Panc1 (cell line): ENCODE results near the gene ALDH18A1. TPM values are rescaled to one million over a fixed set of nuclear protein-coding genes. Genes with fewer than 3 reads are reported as not detected.

Experiments used
- ATAC-seq: fragments of 200-7000 bp; cut with Tn5 transposase; 2 replicates; pipeline ENCODE4 v1.9.1; 2020; ENCODE audit warnings: mild to moderate bottlenecking, moderate library complexity
- BruUV-seq: library from RNA; stranded (reverse); fragments of 400-500 nt; replicated peaks from 2 replicates; lab custom pipeline; 2021; lab: Mats Ljungman, UMichigan
- CTCF ChIA-PET: fragments of 300-600 bp; sonication (Branson Sonifier 250); formaldehyde crosslinking; loops from one replicate; lab custom pipeline; 2022; ENCODE audit warnings: antibody characterized with exemption; lab: Charles Lee
- POLR2A ChIA-PET: fragments of 300-600 bp; sonication (Branson Sonifier 250); formaldehyde crosslinking; loops from one replicate; lab custom pipeline; 2022; ENCODE audit warnings: antibody characterized with exemption; lab: Charles Lee
- DNase-seq: peaks from one replicate; pipeline ENCODE4 v3.0.0-alpha.2; 2010; ENCODE audit warnings: low read depth, low spot score
- H3K27ac ChIP-seq: 2 replicates; pipeline ENCODE4 v1.5.1; 2011; ENCODE audit warnings: mild to moderate bottlenecking, low read length, inconsistent platforms
- H3K27me3 ChIP-seq: fragments of 200-500 bp; sonication (Bioruptor generic); 2 replicates; pipeline ENCODE4 v1.6.0; 2014; ENCODE audit warnings: low read length, inconsistent platforms; ENCODE audit not compliant: control insufficient read depth, insufficient read depth
- H3K36me3 ChIP-seq: fragments of 200-500 bp; sonication (Bioruptor generic); 2 replicates; pipeline ENCODE4 v1.5.1; 2014; ENCODE audit warnings: inconsistent platforms, mild to moderate bottlenecking, low read length, moderate library complexity; ENCODE audit not compliant: control insufficient read depth, insufficient read depth
- H3K4me1 ChIP-seq: 2 replicates; pipeline ENCODE4 v1.5.1; 2011; ENCODE audit warnings: inconsistent platforms, mild to moderate bottlenecking, low read length, moderate library complexity; ENCODE audit not compliant: control insufficient read depth, insufficient read depth
- H3K4me3 ChIP-seq, 2 experiments: 2 replicates each; pipeline ENCODE4 v1.5.1; 2011 to 2012; ENCODE audit warnings: low read depth in 2 of 2, low read length in 2 of 2, mild to moderate bottlenecking in 2 of 2, inconsistent platforms in 1 of 2, moderate library complexity in 1 of 2
- H3K9me3 ChIP-seq: fragments of 200-500 bp; sonication (Bioruptor generic); 2 replicates; pipeline ENCODE4 v1.5.1; 2014; ENCODE audit warnings: low read depth, mild to moderate bottlenecking, inconsistent platforms, low read length, moderate library complexity; ENCODE audit not compliant: control insufficient read depth, insufficient read depth
- CTCF ChIP-seq: fragments of 450-650 bp; IDR thresholded peaks from 2 replicates; pipeline ENCODE4 v1.5.1; 2017; ENCODE audit warnings: mild to moderate bottlenecking
- POLR2AphosphoS5 ChIP-seq: IDR thresholded peaks from 2 replicates; pipeline ENCODE4 v1.6.1; 2012; ENCODE audit warnings: mild to moderate bottlenecking, low read depth, low read length, moderate library complexity
- REST ChIP-seq, 2 experiments: IDR thresholded peaks; 2 replicates each; pipeline ENCODE4 v1.6.1; 2011 to 2012; ENCODE audit warnings: low read depth in 2 of 2, control low read depth in 1 of 2, low read length in 1 of 2, mild to moderate bottlenecking in 1 of 2, moderate library complexity in 1 of 2; ENCODE audit not compliant: insufficient read depth in 1 of 2
- SIN3A ChIP-seq: IDR thresholded peaks from 2 replicates; pipeline ENCODE4 v1.6.1; 2012; ENCODE audit warnings: low read depth, mild to moderate bottlenecking, low read length, moderate library complexity, borderline replicate concordance; ENCODE audit not compliant: insufficient read depth
- TCF7L2 ChIP-seq: IDR thresholded peaks from 2 replicates; pipeline ENCODE4 v1.6.1; 2011; ENCODE audit warnings: mild to moderate bottlenecking, low read depth, low read length, inconsistent platforms
- in situ Hi-C: cut with HindIII; loops from 2 replicates; pipeline ENCODE4 v1.10.0; 2016; ENCODE audit warnings: low sequenced_read_pairs, low pct_unique_long_range_greater_than_20kb
- intact Hi-C: fragments of 100-400 bp; cut with micrococcal nuclease; formaldehyde crosslinking; loops from one replicate; pipeline ENCODE4 v1.10.0; 2022; ENCODE audit not compliant: unreplicated experiment
- total RNA-seq: library from RNA; stranded (reverse); gene quantifications from one replicate; pipeline ENCODE4 v1.2.1, GENCODE V29; 2021; ENCODE audit not compliant: unreplicated experiment

The ALDH18A1 gene
- total RNA-seq, 1 experiment from 2014 or later, result 68.0 TPM

- no peaks in the 10 kb centered on the region for H3K27me3 ChIP-seq
These were observed 94.1 kb downstream of the ALDH18A1 start for GRCh38 chr10:95562341-95562965.

DNA sequence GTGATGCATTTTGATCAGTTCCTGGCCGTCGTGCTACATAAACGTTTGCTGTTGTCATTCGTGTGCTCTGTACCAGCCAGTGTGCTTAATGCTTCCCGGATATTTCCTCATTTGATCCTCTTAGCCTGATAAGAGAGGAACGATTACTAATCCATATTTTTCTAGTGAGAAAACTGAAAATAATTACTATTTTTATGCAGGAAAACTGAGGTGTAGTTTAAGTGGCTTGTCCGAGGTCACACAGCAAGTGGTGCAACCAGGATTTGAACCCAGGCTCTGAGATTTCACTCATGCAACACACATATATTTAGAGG lies 94.7 kb downstream of the ALDH18A1 start:
- TF ChIP-seq TCF7L2 (no peak), SIN3A (no peak), POLR2AphosphoS5 (no peak), REST (IDR thresholded peaks at IDR 0.05; ENCODE audit: insufficient read depth in 1 of 2, low read depth in 2 of 2, low read length in 1 of 2) (no peak), CTCF (no peak)
- ChIA-PET POLR2A (no interaction called here), CTCF (no interaction called here)
- H3K27ac ChIP-seq, result peak overlapping the region; percentile 81
- H3K27me3 ChIP-seq, result no peaks in the 10 kb centered on the region
- no peaks in the 10 kb centered on the region for H3K36me3 ChIP-seq
- H3K4me3 ChIP-seq, result peak overlapping the region; percentile 93 to 99
- no TSS peak for BruUV-seq
- H3K9me3 ChIP-seq, result no peaks in the 10 kb centered on the region
- no peak for ATAC-seq
- DNase-seq, result no peak
- intact Hi-C loops (no loop called here), in situ Hi-C loops (no loop called here)
- H3K4me1 ChIP-seq, result peaks cover 22% of the 10 kb centered on the region

More at GRCh38 chr10:95562341-95562965, 94.1 kb downstream of the ALDH18A1 start:
- CTCF ChIA-PET, result interaction anchor here (0.8 kb wide), 1 partner anchor 187 kb away, joined by 7 read pairs; no protein-coding TSS in a partner anchor
- TF ChIP-seq TCF7L2, result no peak
- TF ChIP-seq POLR2AphosphoS5, result no peak
- no peak for TF ChIP-seq CTCF
- TF ChIP-seq REST (IDR thresholded peaks at IDR 0.05; ENCODE audit: insufficient read depth in 1 of 2, low read depth in 2 of 2, low read length in 1 of 2), result no peak
- no peak for TF ChIP-seq SIN3A
- intact Hi-C loops, result no loop called here
- DNase-seq (no peak), ATAC-seq (no peak)
- POLR2A ChIA-PET, result interaction anchor here (0.6 to 0.7 kb wide), 2 partner anchors 42 to 98 kb away, joined by 4 to 7 read pairs; no protein-coding TSS in a partner anchor
- Histone ChIP-seq H3K9me3 (no peaks in the 10 kb centered on the region), H3K4me3 (no peak overlapping the region), H3K4me1 (peaks cover 20% of the 10 kb centered on the region), H3K36me3 (no peaks in the 10 kb centered on the region), H3K27ac (peak overlapping the region; percentile 81; the same call in 1 of the 2 replicates)
- in situ Hi-C loops, result no loop called here
- no TSS peak for BruUV-seq
